Testis (tissue), 2 donors: ENCODE results near the gene TERT.

Experiments
- POLR2A ChIP-seq: fragments of 450-650 bp; IDR thresholded peaks from one replicate; pipeline ENCODE4 v1.6.1; 2017; ENCODE audit warnings: antibody characterized with exemption, mild to moderate bottlenecking, moderate library complexity
- TF ChIP-seq, protein P1 (sequence below), 3 experiments: fragments of 450-650 bp in 2 of 3; fragments of 200-600 bp in 1 of 3; sonication (generic) in 1 of 3; IDR thresholded peaks; one replicate each; pipeline ENCODE4 v1.5.1; 2016 to 2019; ENCODE audit warnings: antibody characterized with exemption in 3 of 3, mild to moderate bottlenecking in 2 of 3, moderate library complexity in 1 of 3

DNA sequence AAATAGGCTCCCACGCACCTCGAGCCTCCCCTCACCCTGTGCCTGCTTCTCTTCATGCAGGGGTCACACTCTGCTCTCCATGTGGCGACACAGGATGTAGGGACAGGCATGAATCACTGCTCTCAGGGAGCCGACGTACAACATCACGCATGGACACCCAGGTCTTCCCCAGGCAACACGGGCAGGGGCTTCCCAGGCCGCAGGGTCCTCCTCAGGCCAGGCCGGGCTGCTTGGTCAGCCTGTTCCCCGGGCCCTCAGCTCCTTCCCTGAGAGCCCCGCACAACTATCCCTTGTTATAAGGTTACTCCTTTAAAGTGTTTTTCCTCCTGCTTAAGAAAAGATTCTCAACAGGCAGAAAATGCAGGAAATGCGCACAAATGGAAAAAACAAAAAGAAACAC lies 68.6 kb downstream of the TERT start:
- TF ChIP-seq, protein P1, sequence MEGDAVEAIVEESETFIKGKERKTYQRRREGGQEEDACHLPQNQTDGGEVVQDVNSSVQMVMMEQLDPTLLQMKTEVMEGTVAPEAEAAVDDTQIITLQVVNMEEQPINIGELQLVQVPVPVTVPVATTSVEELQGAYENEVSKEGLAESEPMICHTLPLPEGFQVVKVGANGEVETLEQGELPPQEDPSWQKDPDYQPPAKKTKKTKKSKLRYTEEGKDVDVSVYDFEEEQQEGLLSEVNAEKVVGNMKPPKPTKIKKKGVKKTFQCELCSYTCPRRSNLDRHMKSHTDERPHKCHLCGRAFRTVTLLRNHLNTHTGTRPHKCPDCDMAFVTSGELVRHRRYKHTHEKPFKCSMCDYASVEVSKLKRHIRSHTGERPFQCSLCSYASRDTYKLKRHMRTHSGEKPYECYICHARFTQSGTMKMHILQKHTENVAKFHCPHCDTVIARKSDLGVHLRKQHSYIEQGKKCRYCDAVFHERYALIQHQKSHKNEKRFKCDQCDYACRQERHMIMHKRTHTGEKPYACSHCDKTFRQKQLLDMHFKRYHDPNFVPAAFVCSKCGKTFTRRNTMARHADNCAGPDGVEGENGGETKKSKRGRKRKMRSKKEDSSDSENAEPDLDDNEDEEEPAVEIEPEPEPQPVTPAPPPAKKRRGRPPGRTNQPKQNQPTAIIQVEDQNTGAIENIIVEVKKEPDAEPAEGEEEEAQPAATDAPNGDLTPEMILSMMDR (IDR thresholded peaks at IDR 0.05), result no peak
- no peak for TF ChIP-seq POLR2A
